GM19468 (cell line): ENCODE measurements around the gene METTL3.
A peak's percentile ranks its signal among the peaks of the same experiment; 100 is the strongest.

Experiments
- ATAC-seq: cut with Tn5 transposase; IDR thresholded peaks from one replicate; pipeline ENCODE4 v1.9.1; 2021; ENCODE audit warnings: mild to moderate bottlenecking, moderate library complexity, moderate number of reproducible peaks; ENCODE audit not compliant: unreplicated experiment; ENCODE audit errors: extremely low read depth

METTL3 gene

DNA sequence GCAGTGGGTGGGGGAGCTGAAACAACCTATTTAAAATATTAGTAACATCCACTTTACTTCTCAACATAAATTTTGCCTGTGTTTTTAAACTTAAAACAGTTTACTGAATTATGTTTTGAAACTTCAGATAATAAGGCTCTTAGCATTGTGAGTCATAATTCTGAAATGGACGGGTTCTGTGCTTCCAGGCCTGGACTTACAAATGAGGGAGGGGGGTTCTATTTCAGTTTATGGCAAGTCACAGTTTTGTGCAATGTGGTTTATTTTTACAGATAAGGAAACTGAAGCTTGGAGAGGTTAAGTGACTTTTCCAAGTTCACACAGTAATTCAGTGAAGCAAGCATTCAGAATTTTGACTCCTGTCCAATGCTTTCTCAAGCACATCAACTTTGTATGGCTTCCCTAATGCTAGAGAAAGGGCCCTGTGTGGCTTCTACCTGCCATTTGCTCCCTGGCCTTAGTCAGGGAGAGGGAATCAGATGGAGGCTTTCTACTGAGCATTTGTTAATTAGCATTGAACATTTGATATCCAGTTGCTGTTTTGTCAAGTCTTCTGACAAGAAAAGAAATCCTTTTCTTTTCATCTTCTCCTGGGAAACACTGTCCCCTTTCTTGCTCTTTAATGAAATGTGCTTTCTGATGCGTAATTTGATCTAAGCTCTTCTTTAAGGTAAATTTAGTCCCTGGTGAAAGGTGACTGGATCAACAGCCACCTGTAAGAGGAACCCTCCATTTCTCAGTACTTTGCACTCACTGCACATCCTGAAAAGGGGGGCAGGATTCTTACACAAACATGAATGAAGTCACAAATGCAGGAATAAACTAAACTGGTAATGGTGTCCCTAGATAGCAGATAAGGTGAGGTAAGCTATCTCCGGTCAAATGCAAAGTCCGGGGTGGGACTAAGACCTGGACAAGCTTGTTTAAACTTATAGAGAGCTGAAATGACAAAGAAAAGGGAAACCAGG, 17.5 kb upstream of the METTL3 start:
- ATAC-seq = no peak

DNA sequence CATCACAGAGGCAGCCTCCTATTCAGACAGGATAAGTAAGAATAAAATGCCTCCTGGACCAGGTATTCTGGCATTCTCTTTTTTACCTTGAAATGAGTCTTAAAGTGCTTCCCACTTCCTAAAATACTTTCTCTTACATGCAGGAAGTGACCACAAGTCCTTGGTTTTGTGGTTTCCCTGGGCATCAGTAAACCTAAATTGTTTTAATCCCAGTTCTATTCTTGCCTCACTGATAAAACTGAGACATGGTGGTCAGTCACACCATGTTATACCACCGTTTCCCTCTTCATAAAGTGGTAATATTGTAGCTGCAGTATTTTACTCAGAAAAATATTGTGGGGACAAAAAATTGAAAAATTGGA, 16.2 kb upstream of the METTL3 start:
- no peak for ATAC-seq

DNA sequence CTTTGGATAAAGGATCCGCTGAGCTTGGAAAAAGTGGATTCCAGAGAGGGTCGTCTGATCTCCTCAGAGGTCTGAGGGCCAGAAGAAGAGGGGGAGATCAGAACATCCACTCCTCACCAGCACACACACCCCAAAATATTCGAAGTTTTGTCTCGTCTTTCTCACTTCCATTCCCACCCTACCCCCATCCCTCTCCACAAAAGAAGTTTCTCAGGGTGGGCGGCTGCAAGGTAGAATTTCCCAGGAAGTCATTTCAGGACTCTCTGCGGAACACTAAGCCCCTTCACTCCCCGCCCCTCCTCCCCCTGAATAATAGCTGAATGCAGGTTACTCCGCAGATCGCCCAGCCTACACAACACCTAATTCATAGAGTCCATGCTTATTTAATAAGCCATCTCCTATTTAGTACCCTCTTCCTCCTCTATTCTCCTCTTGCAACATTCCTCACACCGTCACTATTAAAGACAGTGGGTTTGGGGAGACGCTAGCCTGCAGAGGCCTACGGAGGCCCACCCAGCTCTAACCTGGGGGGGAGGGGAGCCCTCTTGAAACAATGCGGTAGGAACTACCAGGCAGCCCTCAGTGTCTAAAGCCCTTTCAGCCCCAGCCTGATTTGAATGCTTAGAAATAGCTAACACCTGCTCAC, 15.7 kb upstream of the METTL3 start:
- ATAC-seq = no peak

DNA sequence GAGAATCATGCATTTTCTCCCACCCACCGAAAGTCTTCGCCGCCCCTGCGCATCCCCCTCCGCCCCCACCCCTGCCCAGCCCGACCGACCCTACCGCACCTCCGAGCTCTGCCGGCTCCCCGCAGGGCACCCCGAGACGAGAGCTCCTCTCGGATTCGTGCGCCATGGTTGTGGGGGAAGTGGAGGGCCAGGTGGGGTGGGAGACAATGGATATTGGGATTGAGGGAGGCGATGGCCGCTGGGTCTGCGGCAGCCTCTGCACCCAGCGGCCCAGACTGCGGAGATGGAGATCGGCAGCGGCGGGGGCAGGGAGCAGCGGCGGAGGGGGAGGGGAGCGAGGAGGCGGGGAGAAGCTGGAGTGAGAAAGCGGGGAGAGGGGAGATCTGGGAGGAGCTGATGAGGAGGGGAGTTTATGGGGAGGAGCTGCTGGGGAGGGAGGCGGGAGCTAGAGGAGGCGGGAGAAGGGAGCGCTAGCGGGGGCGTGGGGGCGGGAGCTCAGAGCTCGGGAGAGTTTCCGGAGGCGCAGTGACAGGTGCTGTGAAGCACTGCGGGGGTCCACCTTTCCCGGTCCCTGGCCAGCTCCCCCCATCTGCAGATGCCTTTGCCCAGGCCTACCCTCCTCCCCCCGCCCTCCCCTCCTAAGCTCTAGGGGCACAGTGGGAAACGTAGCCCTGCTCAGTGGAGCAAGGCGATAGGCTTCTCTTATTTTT, 15.0 kb upstream of the METTL3 start, which contains the start of gene SALL2:
Gene SALL2, minus strand, starts transcription at position 385 of the 710 bp plus-strand sequence. Its CDS starts 219 bp downstream, at position 166.
- no peak for ATAC-seq

DNA sequence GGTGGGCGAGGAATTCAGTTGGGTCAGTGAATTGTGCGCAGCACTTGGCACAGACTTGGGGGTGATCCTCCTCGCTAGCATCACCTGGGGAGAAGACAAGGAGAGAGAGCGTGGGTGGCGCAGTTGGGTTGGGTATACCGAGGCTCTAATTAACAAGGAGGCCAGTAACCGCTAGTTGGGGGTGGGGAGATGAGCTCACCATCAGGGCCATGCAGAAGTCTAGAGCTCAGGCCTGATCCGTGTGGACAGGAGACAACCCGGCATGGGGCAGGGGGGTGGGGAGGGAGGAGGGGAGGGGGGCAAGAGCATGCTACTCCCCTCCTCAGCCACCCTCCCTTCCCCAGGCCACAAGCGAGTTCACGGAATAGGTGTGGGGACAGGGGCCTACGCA, 14.4 kb upstream of the METTL3 start:
- ATAC-seq = no peak

DNA sequence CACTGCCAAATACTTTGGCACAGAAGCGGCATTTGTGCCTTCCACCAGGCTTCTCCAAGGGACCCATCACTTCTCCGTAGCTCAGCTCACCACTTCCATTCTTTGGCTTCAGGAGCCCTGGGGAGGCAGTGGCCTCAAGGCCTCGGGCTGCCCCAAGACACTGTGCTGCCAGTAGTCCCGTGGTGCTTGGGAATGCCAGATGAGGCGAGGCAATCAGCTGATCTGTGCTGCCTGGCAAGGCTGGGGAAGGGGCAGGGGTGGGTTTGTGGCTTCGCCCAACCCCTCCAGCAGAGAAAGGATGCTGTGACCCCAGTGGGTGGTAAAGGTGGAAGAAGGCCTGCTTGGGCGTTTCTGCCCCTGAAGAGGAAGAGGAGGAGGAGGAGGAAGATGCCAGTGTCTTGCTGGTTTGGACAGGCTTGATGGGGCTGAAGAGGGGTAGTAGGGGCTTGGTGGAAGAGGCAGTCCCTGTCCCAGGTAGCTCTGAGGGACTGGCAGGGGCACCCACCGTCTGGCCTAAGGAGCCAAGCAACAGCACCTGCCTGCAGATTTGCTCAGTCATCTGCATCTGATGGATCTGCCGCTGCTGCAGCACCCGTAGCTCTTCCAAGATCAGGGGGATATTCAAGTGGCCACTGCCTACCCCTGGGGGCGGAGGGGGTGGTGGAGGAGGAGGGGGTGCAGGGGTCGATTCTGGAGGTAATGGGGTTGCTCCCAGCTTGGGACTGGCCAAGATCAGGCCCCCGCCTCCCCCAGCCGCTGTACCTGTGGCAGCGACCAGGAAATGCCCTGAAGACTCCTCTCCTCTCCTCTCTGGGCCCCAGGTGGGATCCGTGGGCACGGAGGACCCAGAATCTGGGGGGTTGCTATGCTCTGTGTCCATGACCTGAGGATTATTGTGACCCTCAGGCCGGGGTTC, 13.7 kb upstream of the METTL3 start:
- ATAC-seq = no peak

DNA sequence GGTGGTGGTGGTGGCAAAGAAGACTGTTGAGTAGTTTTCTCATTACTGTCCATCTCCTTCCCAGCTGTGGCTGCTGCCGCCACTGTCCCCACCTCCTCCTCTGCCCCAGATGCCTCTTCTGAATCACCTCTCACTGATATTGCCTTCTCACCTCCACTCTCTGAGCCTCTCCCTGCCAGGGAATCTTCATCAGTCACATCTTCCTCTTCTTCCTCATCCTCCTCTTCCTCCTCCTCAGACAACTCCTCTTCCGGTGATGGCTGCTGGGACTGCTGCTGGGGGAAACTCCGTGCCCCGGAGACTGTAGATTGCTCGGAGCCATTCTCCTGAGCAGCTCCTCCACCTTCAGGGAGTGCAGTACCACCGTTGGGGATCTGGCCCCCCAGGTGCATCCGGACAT, 12.1 kb upstream of the METTL3 start:
- no peak for ATAC-seq

DNA sequence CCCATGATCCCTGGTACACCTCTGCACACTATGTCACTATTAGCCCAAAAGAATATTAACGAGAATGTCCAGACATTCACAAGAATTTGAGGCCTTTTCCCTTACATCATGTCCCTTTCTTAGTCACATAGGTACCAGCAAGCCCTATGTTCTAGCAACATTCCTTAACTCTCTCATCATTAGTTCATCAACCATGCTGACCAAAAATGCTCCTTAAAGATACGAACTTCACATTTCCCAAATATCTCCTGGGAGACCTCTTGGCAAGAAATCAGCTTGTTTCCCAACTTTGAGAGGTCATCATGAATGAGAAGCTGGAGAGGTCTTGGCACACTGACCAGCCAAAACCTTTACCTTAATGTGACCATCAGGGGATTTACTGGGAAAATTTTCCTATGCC, 10.4 kb upstream of the METTL3 start:
- no peak for ATAC-seq

DNA sequence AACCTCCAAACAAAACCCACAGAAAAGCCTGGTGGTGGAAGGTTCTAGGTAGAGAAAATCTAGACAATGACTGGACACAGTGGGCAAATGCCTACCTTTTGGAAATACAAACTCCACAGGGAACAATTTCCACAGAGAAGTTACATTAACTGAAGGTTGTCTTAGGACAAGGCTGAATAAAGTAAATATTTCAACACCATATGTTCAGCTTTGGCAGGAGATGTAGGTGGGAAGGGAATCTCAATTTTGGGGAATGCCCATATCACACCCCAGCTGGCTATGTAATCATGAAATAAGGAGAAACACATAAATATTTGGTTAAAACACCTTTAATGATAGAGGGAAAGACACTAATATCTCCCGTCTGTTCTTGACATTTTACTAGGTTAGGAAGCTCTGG, 9.6 kb upstream of the METTL3 start:
- no peak for ATAC-seq

DNA sequence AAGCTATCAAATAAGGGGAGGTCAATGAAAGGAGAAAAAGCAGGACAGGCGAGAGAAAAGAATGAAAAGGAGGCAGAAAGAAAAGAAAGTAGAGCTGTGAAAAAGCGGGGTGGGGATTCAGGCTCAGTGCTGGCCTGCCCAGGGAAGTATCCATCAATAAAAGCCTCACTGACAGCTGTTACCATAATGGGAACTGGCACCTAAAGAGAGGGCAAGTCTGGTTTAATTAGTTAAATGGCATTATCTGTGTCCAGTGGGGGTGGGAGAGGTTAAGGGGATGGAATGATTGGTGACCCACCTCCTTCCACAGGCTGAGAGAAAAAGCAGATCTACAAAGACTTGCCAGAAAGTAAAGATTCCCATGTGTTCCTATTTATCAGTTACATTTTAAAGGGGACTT, 7.6 kb upstream of the METTL3 start:
- no peak for ATAC-seq

DNA sequence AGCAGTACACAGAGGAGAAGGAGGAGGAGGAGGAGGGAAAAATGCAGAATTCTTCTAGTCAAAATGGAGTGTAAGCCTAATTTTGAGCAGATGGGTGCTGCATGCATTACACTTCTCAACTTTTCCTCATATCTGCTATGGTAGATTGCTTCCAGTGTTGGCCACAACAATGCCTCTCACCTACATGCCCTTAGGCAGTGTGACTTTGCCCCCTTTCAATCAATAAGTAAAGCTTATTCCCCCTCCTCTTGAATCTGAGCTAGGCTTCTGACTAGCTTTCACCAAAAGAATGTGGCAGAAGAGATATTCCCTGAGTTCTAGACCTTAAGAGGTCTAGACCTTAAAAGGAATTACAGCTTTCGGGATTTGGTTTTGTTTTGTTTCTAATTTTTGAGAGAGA, 3.2 kb upstream of the METTL3 start:
- ATAC-seq = no peak

DNA sequence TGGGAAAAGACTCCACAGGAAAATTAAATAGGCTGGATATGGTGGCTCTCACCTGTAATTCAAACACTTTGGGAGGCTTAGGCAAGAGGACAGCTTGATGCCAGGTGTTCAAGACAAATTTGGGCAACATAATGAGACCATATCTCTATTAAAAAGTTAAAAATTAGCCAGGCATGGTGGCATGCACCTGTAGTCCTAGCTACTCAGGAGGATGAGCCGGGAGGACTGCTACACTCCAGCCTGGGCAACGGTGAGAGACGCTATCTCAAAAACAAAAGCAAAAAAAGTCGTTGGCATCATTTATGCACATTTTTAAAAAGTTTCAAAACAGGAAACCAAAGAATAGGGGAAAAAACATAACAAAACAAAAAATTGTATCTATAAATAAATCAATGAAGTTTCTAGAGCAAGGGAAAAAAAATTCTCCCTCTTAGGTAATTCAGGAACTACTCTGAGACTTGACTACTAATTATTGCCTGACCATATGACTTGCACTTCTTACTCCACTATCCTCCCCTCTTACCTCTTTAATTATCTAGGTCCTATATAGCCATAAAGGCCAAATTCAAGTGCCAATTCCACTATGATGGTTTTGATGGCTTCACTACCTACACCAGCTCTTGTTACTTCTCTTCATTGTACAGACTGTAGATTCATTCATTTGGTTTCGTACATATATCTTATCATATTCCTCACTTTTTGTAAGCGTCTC, 1.6 kb downstream of the METTL3 start:
- no peak for ATAC-seq

DNA sequence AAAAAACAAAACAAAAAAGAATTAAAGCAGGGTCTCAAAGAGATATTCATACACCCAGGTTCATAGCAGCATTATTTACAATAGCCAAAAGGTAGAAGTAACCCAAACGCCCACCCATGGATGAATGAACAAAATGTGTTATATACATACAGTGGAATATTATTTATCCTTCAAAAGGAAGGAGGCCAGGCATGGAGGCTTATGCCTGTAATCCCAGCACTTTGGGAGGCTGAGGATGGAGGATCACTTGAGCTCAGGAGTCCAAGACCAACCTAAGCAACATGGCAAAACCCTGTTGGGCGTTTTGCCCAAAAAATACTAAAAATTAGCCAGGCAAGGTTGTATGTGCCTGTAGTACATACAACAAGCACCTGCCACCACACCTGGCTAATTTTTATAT, 4.6 kb downstream of the METTL3 start:
- ATAC-seq = no peak

DNA sequence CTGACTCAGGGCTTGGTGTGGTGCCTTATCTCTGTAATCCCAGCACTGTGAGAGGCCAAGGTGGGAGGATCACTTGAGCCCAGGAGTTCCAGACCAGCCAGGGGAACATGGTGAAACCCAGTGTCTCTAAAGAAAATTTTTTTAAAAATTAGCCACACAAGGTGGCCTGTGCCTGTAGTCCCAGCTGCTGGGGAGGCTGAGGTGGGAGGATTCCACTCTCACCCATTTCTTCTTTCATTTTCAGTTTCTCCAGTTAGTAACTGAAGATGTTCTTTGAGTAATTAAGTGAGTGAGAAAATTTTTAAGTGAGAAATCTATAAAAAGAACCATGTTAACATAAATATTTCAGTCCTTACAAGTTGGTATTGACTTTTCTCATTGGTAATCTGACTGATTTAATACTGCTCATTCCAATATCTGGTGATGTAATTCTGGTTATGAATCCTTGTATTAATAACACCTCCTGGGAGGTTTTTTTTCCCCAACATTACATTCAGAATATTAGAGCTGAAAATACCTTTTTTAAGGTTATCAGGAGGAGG, 6.1 kb downstream of the METTL3 start:
- peak; percentile 80 for ATAC-seq

DNA sequence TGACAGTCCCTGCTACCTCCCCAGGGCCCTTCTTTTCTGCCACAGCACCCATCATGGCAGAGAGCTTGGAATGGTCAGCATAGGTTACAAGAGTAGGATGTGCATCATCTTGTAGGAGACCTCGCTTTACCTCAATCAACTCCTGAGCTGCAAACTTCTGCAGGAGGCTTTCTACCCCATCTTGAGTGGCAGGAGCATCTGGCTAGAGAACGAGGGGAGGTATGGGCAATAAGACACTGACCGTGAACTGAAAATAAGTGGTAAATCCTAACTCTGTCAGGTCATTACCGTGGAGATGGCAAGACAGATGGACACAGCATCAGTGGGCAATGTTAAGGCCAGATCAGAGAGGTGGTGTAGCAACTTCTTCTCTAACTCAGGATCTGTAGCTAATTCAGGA, 7.8 kb downstream of the METTL3 start:
- ATAC-seq = no peak

DNA sequence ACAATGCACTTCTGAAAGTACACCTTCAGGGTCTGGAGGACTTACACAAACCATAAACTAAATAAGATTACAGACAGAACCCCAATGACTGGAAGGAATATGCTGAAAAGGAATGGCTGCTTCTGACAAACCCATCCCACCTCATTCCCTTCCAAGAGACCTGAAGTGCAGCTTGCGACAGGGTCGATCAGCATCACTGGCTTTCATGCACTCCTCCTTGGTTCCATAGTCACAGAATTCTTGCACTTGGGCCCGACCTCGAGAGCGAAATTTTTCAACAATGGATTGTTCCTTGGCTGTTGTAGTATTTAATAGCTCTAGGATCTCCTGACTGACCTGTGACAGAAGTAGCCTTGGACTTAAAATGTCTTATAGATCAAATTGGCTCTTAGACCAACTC, 9.6 kb downstream of the METTL3 start:
- ATAC-seq = no peak

DNA sequence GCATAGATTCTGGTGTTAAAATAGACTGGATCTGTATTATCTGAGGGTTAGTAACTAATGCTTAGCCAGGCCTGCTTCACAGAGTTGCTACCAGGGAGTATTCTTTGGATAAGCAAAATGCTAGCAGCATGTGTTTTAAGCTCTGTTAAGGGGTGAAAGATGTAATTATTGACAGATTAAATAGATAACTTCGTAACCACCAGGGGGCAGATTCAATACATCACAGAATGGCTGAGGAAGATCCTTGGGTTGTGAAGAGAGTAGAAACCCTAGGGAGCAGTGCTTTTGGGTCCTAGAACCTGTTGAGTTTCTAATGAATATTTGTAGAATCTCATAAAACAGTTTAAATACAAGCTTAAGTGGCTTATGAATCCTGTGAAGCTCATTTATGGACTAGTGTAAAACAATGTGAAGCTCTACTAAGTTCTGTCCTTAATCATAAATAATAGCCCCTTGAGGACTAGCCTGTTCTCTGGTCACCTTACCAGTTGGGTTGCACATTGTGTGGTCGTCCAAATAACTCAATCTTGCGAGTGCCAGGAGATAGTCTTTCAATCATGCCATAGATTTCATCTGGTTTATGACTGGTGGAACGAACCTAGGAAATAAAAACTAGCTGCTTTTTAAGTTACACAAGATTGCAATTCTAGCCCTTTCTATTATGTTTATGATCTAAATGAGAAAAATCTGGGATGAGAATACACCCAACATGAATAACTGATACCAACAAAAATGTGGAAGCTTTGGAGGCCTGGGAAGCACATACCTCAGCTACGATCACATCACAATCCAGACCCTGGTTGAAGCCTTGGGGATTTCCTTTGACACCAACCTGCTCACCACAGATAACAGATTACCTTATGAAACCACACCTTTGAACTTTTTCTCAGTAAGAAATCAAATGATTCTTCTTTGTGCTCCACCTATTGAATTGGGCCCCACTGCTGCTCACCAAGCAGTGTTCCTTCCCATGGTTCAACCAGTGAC, 12.3 kb downstream of the METTL3 start:
- no peak for ATAC-seq

DNA sequence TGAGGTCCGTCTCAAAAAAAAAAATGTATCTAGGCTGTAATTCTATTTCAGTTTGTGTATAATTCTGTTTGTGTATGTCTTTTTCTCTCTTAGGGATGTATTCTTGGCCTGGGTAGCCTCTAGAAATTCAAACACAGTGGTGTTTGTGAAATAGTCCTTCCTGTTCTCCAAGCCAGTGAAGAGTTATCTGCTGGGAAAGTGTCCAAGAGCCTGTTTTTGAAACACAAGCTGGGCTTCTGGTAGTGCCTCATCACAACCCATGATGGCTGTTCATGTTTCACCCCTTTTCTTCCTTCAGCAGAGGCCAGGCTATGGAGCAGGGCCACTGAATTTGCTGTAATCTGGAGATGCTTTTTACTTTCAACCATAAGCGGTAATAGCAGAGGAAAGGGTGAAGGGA, 14.7 kb downstream of the METTL3 start:
- ATAC-seq = no peak
